GM19463 (cell line): ENCODE data around the gene ESRP2.

ENCODE experiments used
- ATAC-seq: cut with Tn5 transposase; IDR thresholded peaks from one replicate; pipeline ENCODE4 v1.9.1; 2021; ENCODE audit warnings: mild to moderate bottlenecking, moderate library complexity; ENCODE audit not compliant: unreplicated experiment

Gene ESRP2

GRCh38 chr16:68227183-68227793, 8.6 kb downstream of the ESRP2 start:
- ATAC-seq: no peak

GRCh38 chr16:68226116-68226515, 9.8 kb downstream of the ESRP2 start:
- no peak for ATAC-seq

- ATAC-seq: no peak
Observed at GRCh38 chr16:68223072-68223471, 12.9 kb downstream of the ESRP2 start.

- ATAC-seq: no peak
Observed at GRCh38 chr16:68219725-68220351, 16.1 kb downstream of the ESRP2 start.

GRCh38 chr16:68217506-68217905, 18.4 kb downstream of the ESRP2 start:
- no peak for ATAC-seq

- ATAC-seq: no peak
Observed at GRCh38 chr16:68216240-68216639, 19.7 kb downstream of the ESRP2 start.

- ATAC-seq: no peak
Observed at GRCh38 chr16:68215302-68215701, 20.6 kb downstream of the ESRP2 start.

GRCh38 chr16:68214726-68215125, 21.2 kb downstream of the ESRP2 start:
- no peak for ATAC-seq

- ATAC-seq: no peak
Observed at GRCh38 chr16:68206245-68206644, 29.7 kb downstream of the ESRP2 start.

GRCh38 chr16:68202091-68202519, 33.8 kb downstream of the ESRP2 start:
- ATAC-seq: no peak

GRCh38 chr16:68200088-68200783, 35.7 kb downstream of the ESRP2 start:
- ATAC-seq: no peak

- no peak for ATAC-seq
Observed at GRCh38 chr16:68197250-68197649, 38.7 kb downstream of the ESRP2 start.

GRCh38 chr16:68194251-68194650, 41.7 kb downstream of the ESRP2 start:
- ATAC-seq: no peak

GRCh38 chr16:68190736-68191510, 45.0 kb downstream of the ESRP2 start:
- ATAC-seq: no peak

- no peak for ATAC-seq
Observed at GRCh38 chr16:68190081-68190480, 45.8 kb downstream of the ESRP2 start.

- ATAC-seq: no peak
Observed at GRCh38 chr16:68188170-68188569, 47.8 kb downstream of the ESRP2 start.

- no peak for ATAC-seq
Observed at GRCh38 chr16:68187505-68187904, 48.4 kb downstream of the ESRP2 start.

GRCh38 chr16:68186877-68187276, 49.0 kb downstream of the ESRP2 start:
- no peak for ATAC-seq

- ATAC-seq: no peak
Observed at GRCh38 chr16:68183046-68183445, 52.9 kb downstream of the ESRP2 start.

GRCh38 chr16:68179855-68180254, 56.1 kb downstream of the ESRP2 start:
- ATAC-seq: no peak

GRCh38 chr16:68179196-68179795, 56.6 kb downstream of the ESRP2 start:
- ATAC-seq: no peak
